ENCODE results near the gene C22orf15.

GRCh38 chr22:23752090-23752691, 10.6 kb upstream of the C22orf15 start:
- TF ChIP-seq RB1 (IDR thresholded peaks at IDR 0.05; ENCODE audit: low read depth) = no peak
- TF ChIP-seq CREB1 (IDR thresholded peaks at IDR 0.05) = no peak
- no peak for TF ChIP-seq CREB1 (CRISPR knock-in tag; IDR thresholded peaks at IDR 0.05)
